Activated CD4-positive, alpha-beta T cell treated with anti-CD3 and anti-CD28 coated beads, Interleukin-2, Interleukin-4, amounts not matched to agents 100 ng/mL and 50 ng/mL, durations not matched to agents 16 hours and 8 hours (primary cell): ENCODE data around the gene PCDHGA5.
"Not testable (repeated sequence)": the region's sequence is repeated elsewhere in the genome, so short reads cannot be mapped to it uniquely, and the experiment has no call there.

Source experiments
- DNase-seq: peaks from one replicate; pipeline ENCODE4 v3.0.0-alpha.2; 2020; ENCODE audit warnings: low spot score

The PCDHGA5 gene

GRCh38 chr5:141351591-141351990 is 12.4 kb upstream of the PCDHGA5 start:
- DNase-seq, result no peak

- no peak for DNase-seq
Measured at GRCh38 chr5:141354900-141355469, 9.0 kb upstream of the PCDHGA5 start, which contains the start of gene PCDHGA4. Gene PCDHGA4, plus strand, starts transcription at chr5:141355021. Its CDS starts 87 bp downstream, at chr5:141355108.

- no peak for DNase-seq
Measured at GRCh38 chr5:141355641-141356040, 8.3 kb upstream of the PCDHGA5 start.

GRCh38 chr5:141356133-141356532 is 7.8 kb upstream of the PCDHGA5 start:
- DNase-seq, result no peak

- DNase-seq, result no peak
Measured at GRCh38 chr5:141356950-141357349, 7.0 kb upstream of the PCDHGA5 start.

- DNase-seq, result no peak
Measured at GRCh38 chr5:141359790-141360426, 4.1 kb upstream of the PCDHGA5 start, which contains the start of gene PCDHGB2. Gene PCDHGB2, plus strand, starts transcription at chr5:141359994. Its CDS starts 142 bp downstream, at chr5:141360136.

- no peak for DNase-seq
Measured at GRCh38 chr5:141360685-141361084, 3.3 kb upstream of the PCDHGA5 start.

- no peak for DNase-seq
Measured at GRCh38 chr5:141362719-141363118, 1.2 kb upstream of the PCDHGA5 start.

GRCh38 chr5:141366016-141366896 is 2.3 kb downstream of the PCDHGA5 start:
- DNase-seq, result no peak

GRCh38 chr5:141369994-141370848 is 6.3 kb downstream of the PCDHGA5 start, which contains the start of gene PCDHGB3:
Gene PCDHGB3, plus strand, starts transcription at chr5:141370242. Its CDS starts 153 bp downstream, at chr5:141370395.
- peak; percentile 19 for DNase-seq

GRCh38 chr5:141371572-141372475 is 7.9 kb downstream of the PCDHGA5 start:
- no peak for DNase-seq

GRCh38 chr5:141373673-141374317 is 9.8 kb downstream of the PCDHGA5 start, which contains the start of gene PCDHGA6:
Gene PCDHGA6, plus strand, starts transcription at chr5:141373891. Its CDS starts 193 bp downstream, at chr5:141374084.
- no peak for DNase-seq

GRCh38 chr5:141374627-141375026 is 10.7 kb downstream of the PCDHGA5 start:
- DNase-seq, result no peak

GRCh38 chr5:141375444-141376155 is 11.6 kb downstream of the PCDHGA5 start:
- DNase-seq, result not testable (repeated sequence)

GRCh38 chr5:141382469-141383294 is 18.7 kb downstream of the PCDHGA5 start, which contains the start of gene PCDHGA7:
Gene PCDHGA7, plus strand, starts transcription at chr5:141382742. Its CDS starts 158 bp downstream, at chr5:141382900.
- DNase-seq, result no peak

- DNase-seq, result no peak
Measured at GRCh38 chr5:141383345-141383744, 19.4 kb downstream of the PCDHGA5 start.

- no peak for DNase-seq
Measured at GRCh38 chr5:141384471-141385267, 20.7 kb downstream of the PCDHGA5 start.
